Sigmoid colon (tissue), 7 donors: ENCODE results near the gene NETO2. TPM values are rescaled to one million over a fixed set of nuclear protein-coding genes. Genes with fewer than 3 reads are reported as not detected.

ENCODE experiments used
- DNase-seq: peaks from one replicate; pipeline ENCODE4 v3.0.0-alpha.2; 2019
- H3K27ac ChIP-seq, 4 donors: fragments of 200-600 bp; sonication (generic); one replicate each; pipeline ENCODE4 v1.5.1; 2016 to 2019; ENCODE audit warnings: mild to moderate bottlenecking in 1 of 4
- H3K27me3 ChIP-seq, 3 donors: fragments of 200-600 bp; sonication (generic); one replicate each; pipeline ENCODE4 v1.5.1; 2019; ENCODE audit warnings: mild to moderate bottlenecking in 1 of 3
- H3K36me3 ChIP-seq, 4 donors: fragments of 200-600 bp; sonication (generic); one replicate each; pipeline ENCODE4 v1.5.1; 2016 to 2019
- H3K4me1 ChIP-seq, 4 donors: fragments of 200-600 bp; sonication (generic); one replicate each; pipeline ENCODE4 v1.5.1; 2017 to 2019
- H3K4me3 ChIP-seq, 4 donors: fragments of 200-600 bp; sonication (generic); one replicate each; pipeline ENCODE4 v1.5.1; 2017 to 2019; ENCODE audit warnings: mild to moderate bottlenecking in 2 of 4, moderate library complexity in 1 of 4
- H3K9me3 ChIP-seq, 4 donors: fragments of 200-600 bp in 3 of 4; sonication (generic) in 3 of 4; one replicate each; pipeline versions ENCODE4 v1.5.1 to v1.6.1; 2013 to 2019
- EP300 ChIP-seq, 4 donors: sonication (generic); formaldehyde crosslinking; IDR thresholded peaks; one replicate each; pipeline ENCODE4 v1.6.1; 2017; ENCODE audit warnings: antibody characterized with exemption in 4 of 4
- POLR2A ChIP-seq, 2 donors: fragments of 450-650 bp; IDR thresholded peaks; one replicate each; pipeline ENCODE4 v1.6.1; 2016; ENCODE audit warnings: antibody characterized with exemption in 2 of 2, mild to moderate bottlenecking in 2 of 2, moderate library complexity in 2 of 2
- POLR2AphosphoS5 ChIP-seq, 4 donors: sonication (generic); formaldehyde crosslinking; IDR thresholded peaks; one replicate each; pipeline ENCODE4 v1.6.1; 2017; ENCODE audit warnings: antibody characterized with exemption in 4 of 4
- WGBS, 2 donors: extraction: QIAGEN DNeasy Blood & Tissue Kit; methylation state at CpG; one replicate each; pipeline ENCODE4 v1.1.7; 2013; 5-methylcytosine and 5-hydroxymethylcytosine counted together
- intact Hi-C: fragments of 100-400 bp; cut with DNase I; formaldehyde crosslinking; loops from one replicate; pipeline ENCODE4 v1.15.1; 2023
- polyA plus RNA-seq, 3 donors: library from polyadenylated mRNA; stranded (reverse); fragments of 200-250 nt; gene quantifications; one replicate each; pipeline ENCODE4 v1.2.3, GENCODE V29; 2013
- total RNA-seq, 4 donors: library from RNA; depleted of rRNA; stranded (reverse); fragments of >200 nt; gene quantifications; one replicate each; pipeline ENCODE4 v1.1.0, GENCODE V29; 2016
- TF ChIP-seq, protein P1 (sequence below), 4 experiments: fragments of 450-650 bp in 3 of 4; fragments of 200-600 bp in 1 of 4; IDR thresholded peaks; one replicate each; pipeline ENCODE4 v1.5.1; 2016 to 2019; ENCODE audit warnings: antibody characterized with exemption in 4 of 4, mild to moderate bottlenecking in 3 of 4, moderate library complexity in 2 of 4
- donor health status: healthy with polysubstance abuse.
- donor health status: Bipolar disorder and iron deficiency.
- donor health status: healthy.

Gene NETO2
- total and polyA plus RNA-seq, 7 donors: 0.28 to 7.1 (median 0.95) TPM

GRCh38 chr16:47136099-47136842, 7.5 kb downstream of the NETO2 start:
- Histone ChIP-seq H3K4me1 (no peaks in the 10 kb centered on the region), H3K27me3 (peaks cover 0 to 7% (median 0%) of the 10 kb centered on the region in 3 donors), H3K4me3 (no peak overlapping the region), H3K27ac (no peak overlapping the region), H3K9me3 (no peaks in the 10 kb centered on the region), H3K36me3 (no peaks in the 10 kb centered on the region)
- no peak for DNase-seq
- TF ChIP-seq POLR2A (IDR thresholded peaks at IDR 0.05) (no peak), EP300 (IDR thresholded peaks at IDR 0.05) (no peak), POLR2AphosphoS5 (IDR thresholded peaks at IDR 0.05) (no peak)
- TF ChIP-seq, protein P1, sequence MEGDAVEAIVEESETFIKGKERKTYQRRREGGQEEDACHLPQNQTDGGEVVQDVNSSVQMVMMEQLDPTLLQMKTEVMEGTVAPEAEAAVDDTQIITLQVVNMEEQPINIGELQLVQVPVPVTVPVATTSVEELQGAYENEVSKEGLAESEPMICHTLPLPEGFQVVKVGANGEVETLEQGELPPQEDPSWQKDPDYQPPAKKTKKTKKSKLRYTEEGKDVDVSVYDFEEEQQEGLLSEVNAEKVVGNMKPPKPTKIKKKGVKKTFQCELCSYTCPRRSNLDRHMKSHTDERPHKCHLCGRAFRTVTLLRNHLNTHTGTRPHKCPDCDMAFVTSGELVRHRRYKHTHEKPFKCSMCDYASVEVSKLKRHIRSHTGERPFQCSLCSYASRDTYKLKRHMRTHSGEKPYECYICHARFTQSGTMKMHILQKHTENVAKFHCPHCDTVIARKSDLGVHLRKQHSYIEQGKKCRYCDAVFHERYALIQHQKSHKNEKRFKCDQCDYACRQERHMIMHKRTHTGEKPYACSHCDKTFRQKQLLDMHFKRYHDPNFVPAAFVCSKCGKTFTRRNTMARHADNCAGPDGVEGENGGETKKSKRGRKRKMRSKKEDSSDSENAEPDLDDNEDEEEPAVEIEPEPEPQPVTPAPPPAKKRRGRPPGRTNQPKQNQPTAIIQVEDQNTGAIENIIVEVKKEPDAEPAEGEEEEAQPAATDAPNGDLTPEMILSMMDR (IDR thresholded peaks at IDR 0.05): no peak
- 78 to 82% methylated on average over 8 of the region's 8 CpGs for WGBS, 2 donors
- intact Hi-C loops: no loop called here

GRCh38 chr16:47134550-47134949, 9.2 kb downstream of the NETO2 start:
- intact Hi-C loops: no loop called here
- WGBS, 2 donors: 23 to 68% methylated on average over 4 of the region's 4 CpGs

GRCh38 chr16:47132308-47132707, 11.4 kb downstream of the NETO2 start:
- DNase-seq: no peak
- Histone ChIP-seq H3K4me3 (no peak overlapping the region), H3K36me3 (no peaks in the 10 kb centered on the region), H3K27me3 (no peaks in the 10 kb centered on the region), H3K9me3 (no peaks in the 10 kb centered on the region), H3K4me1 (no peaks in the 10 kb centered on the region), H3K27ac (no peak overlapping the region)
- intact Hi-C loops: no loop called here
- TF ChIP-seq EP300 (IDR thresholded peaks at IDR 0.05): no peak
- TF ChIP-seq, protein P1 (IDR thresholded peaks at IDR 0.05): no peak
- no peak for TF ChIP-seq POLR2A (IDR thresholded peaks at IDR 0.05)
- no peak for TF ChIP-seq POLR2AphosphoS5 (IDR thresholded peaks at IDR 0.05)

More at GRCh38 chr16:47134550-47134949, 9.2 kb downstream of the NETO2 start:
- Histone ChIP-seq H3K4me3 (no peak overlapping the region), H3K27me3 (no peaks in the 10 kb centered on the region), H3K9me3 (no peaks in the 10 kb centered on the region), H3K4me1 (no peaks in the 10 kb centered on the region), H3K36me3 (no peaks in the 10 kb centered on the region), H3K27ac (no peak overlapping the region)
- DNase-seq: no peak
- TF ChIP-seq POLR2AphosphoS5 (IDR thresholded peaks at IDR 0.05) (no peak), POLR2A (IDR thresholded peaks at IDR 0.05) (no peak), EP300 (IDR thresholded peaks at IDR 0.05) (no peak)
- TF ChIP-seq, protein P1 (IDR thresholded peaks at IDR 0.05): no peak

DNA sequence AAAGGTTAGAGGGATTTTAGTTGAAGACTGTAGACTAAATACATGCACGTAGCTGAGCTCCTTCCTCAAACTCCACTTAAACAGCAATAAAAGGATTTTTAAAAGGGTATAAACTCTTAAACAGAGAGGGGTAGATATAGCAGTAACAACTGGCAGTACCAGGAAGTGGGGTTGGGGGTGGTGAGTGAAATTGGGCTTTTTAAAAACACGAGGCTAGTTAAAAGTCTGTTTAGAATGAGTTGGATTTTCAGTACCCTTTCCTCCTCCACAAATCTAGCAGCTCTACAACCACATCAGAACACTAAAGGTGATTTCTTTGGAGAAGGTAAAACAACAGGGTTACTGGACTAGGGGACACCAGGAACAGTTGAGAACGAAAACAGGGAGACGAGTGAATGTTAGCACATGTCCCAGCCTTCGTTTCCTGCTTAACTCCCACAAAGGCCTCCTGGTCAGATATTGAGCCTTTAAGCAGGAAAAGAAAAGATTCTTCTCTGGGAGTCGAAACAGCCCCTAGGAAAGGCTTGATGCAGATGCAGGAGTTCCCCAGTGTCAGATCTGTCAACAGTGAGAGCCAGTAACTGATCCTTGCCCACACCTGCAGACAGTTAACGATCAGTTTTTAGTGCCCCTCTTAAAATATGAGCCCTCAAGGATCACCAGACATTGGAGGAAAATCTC, 13.8 kb downstream of the NETO2 start:
- H3K4me1 ChIP-seq: no peaks in the 10 kb centered on the region
- intact Hi-C loops: no loop called here
- H3K4me3 ChIP-seq: no peak overlapping the region
- no peaks in the 10 kb centered on the region for H3K36me3 ChIP-seq
- TF ChIP-seq POLR2A (IDR thresholded peaks at IDR 0.05) (no peak), POLR2AphosphoS5 (IDR thresholded peaks at IDR 0.05) (no peak), EP300 (IDR thresholded peaks at IDR 0.05) (no peak)
- TF ChIP-seq, protein P1 (IDR thresholded peaks at IDR 0.05): no peak
- 59 to 77% methylated on average over 7 of the region's 7 CpGs for WGBS, 2 donors
- no peak overlapping the region for H3K27ac ChIP-seq
- H3K27me3 ChIP-seq: no peaks in the 10 kb centered on the region
- no peaks in the 10 kb centered on the region for H3K9me3 ChIP-seq
- DNase-seq: no peak
